ENCODE results near the gene VAV1. TPM values are rescaled to one million over a fixed set of nuclear protein-coding genes. Genes with fewer than 3 reads are reported as not detected.

Gene VAV1
- total and polyA plus RNA-seq, 9 donors, result 0.71 to 5.0 (median 2.0) TPM

DNA sequence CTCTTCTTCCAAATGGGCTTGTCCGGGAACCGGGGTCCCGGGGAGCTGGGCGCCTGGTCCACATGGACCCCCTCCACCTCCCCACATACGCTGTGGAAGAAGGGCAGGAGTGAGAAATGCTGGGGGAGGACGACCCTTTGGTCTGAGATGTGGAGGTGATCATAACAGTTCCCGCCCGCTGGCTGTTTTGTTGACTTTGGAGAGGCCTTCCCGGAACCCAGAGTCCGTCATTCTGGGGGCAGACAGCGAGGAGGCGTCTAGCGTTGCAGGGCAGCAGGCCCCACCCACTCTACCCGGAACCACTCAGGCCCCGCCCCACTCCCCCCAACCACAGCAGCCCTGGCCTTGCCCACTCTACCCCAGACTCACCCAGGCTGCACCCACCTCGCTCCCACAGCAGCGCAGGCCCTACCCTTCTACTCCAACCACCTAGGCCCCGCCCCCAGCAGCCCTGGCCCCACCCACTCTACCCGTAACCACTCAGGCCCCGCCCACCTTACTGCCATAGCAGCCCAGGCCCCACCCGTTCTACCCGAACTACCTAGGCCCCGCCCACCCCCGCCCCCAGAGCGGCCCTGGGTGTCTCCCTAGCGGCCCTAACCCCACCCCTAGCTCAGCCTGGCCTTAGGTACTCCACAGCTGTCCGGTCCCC is 42.2 kb upstream of the VAV1 start:
- WGBS, 3 donors, result 39 to 43% (median 40%) methylated on average over 24 to 27 of the region's 27 CpGs
- DNase-seq, result peak; percentile 89 to 98 (median 95)
- Histone ChIP-seq H3K9me3 (no peaks in the 10 kb centered on the region), H3K36me3 (no peaks in the 10 kb centered on the region), H3K27ac (peak overlapping the region in 1 of 2 donors; percentile 88), H3K4me1 (ENCODE audit: insufficient read depth) (peaks cover 2% of the 10 kb centered on the region), H3K4me3 (peak overlapping the region; percentile 21), H3K27me3 (no peaks in the 10 kb centered on the region)
- intact Hi-C loops (cut with DNase I), result no loop called here
- TF ChIP-seq, protein P1, sequence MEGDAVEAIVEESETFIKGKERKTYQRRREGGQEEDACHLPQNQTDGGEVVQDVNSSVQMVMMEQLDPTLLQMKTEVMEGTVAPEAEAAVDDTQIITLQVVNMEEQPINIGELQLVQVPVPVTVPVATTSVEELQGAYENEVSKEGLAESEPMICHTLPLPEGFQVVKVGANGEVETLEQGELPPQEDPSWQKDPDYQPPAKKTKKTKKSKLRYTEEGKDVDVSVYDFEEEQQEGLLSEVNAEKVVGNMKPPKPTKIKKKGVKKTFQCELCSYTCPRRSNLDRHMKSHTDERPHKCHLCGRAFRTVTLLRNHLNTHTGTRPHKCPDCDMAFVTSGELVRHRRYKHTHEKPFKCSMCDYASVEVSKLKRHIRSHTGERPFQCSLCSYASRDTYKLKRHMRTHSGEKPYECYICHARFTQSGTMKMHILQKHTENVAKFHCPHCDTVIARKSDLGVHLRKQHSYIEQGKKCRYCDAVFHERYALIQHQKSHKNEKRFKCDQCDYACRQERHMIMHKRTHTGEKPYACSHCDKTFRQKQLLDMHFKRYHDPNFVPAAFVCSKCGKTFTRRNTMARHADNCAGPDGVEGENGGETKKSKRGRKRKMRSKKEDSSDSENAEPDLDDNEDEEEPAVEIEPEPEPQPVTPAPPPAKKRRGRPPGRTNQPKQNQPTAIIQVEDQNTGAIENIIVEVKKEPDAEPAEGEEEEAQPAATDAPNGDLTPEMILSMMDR (IDR thresholded peaks at IDR 0.05), result no peak
- TF ChIP-seq POLR2A (IDR thresholded peaks at IDR 0.05), result no peak
- no peak for TF ChIP-seq EP300 (IDR thresholded peaks at IDR 0.05)

DNA sequence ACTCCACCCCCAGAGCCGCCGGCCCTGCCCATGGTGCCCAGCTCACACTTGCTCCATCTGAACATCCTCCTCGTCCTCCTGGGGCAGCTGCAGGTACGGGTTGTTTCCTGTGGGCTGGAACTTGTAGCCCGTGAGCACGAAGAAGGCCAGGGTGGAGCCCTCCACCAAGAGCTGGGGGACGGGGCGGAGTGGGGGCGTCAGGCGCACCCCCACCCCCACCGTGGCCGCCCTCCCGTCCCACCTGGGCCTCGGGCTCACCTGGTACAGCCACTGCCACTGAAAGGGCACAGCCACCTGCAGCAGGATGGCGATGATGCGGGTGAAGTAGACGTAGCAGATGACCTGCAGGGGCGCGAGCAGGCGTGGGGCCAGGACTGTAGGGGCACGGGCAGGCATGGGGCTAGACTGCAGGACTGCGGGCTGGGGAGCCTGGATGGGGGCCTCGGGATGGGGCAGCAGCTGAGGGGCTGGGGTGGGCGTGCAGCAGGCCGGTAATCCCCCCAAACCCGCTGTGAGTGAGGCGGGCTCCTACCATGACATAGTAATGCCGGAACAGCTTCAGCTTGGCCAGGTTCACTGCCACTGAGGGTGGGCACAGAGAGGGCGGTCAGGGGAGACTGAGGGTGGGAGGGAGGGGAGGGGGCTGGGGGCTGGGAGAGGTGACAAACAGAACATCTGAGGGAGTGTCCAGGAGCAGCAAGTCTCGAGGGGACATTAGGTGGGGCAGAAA is 41.4 kb upstream of the VAV1 start:
- Histone ChIP-seq H3K9me3 (no peaks in the 10 kb centered on the region), H3K4me1 (ENCODE audit: insufficient read depth) (peaks cover 5% of the 10 kb centered on the region), H3K27ac (peak overlapping the region in 1 of 2 donors; percentile 88), H3K4me3 (no peak overlapping the region), H3K36me3 (no peaks in the 10 kb centered on the region), H3K27me3 (no peaks in the 10 kb centered on the region)
- 81 to 88% (median 85%) methylated on average over 30 of the region's 30 CpGs for WGBS, 3 donors
- DNase-seq, result peak in 2 of 5 donors; percentile 55 to 71
- intact Hi-C loops (cut with DNase I), result no loop called here
- no peak for TF ChIP-seq POLR2A (IDR thresholded peaks at IDR 0.05)
- no peak for TF ChIP-seq EP300 (IDR thresholded peaks at IDR 0.05)
- TF ChIP-seq, protein P1 (IDR thresholded peaks at IDR 0.05), result no peak

DNA sequence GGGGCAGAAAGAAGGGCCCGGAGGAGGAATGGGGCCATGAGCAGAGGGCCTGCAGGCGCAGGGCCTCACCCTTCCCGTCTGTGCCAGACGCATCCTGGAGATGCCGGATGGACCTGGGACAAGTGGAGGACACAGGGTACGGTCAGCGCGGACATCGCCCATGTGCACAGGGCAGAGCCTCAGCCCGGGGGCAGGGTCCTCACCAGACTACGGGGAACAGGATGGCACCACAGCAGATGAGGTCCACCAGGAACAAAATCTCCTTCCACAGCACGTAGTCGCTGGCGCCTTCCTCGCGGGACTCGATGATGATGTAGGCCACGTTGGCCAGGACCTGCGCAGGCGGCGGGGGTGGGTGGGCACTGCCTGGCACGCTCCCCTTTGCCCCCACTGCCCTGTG is 40.7 kb upstream of the VAV1 start:
- Histone ChIP-seq H3K36me3 (no peaks in the 10 kb centered on the region), H3K9me3 (no peaks in the 10 kb centered on the region), H3K27ac (no peak overlapping the region), H3K4me1 (ENCODE audit: insufficient read depth) (peaks cover 6% of the 10 kb centered on the region), H3K27me3 (no peaks in the 10 kb centered on the region), H3K4me3 (no peak overlapping the region)
- WGBS, 3 donors, result 87 to 93% (median 90%) methylated on average over 22 of the region's 22 CpGs
- intact Hi-C loops (cut with DNase I), result no loop called here
- DNase-seq, result no peak
- TF ChIP-seq, protein P1 (IDR thresholded peaks at IDR 0.05), result no peak
- TF ChIP-seq POLR2A (IDR thresholded peaks at IDR 0.05) (no peak), EP300 (IDR thresholded peaks at IDR 0.05) (no peak)

DNA sequence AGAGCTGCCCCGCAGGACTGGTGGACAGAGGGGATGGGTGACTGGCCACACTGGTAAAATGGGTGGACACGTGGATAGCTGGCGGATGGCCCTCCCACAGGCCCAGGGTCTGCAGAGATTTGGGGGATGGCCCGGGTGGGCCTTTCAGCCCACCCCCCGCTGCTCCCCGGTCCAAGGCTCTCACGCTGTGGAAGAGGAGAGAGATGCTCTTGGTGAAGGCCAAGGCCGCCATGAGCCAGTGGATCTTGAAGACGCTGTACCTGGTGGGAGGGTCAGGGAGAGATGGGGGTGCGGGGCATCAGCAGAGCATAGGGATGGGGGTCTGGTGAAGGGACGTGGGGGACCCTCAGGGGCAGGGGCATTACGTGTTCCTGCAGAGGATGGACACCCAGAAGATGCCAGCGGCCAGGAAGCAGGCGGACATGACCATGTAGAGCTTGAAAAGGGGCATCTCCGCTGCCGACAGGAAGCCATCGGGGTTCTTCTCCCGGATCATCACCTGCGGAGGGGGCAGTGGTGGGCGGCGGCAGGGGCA is 39.6 kb upstream of the VAV1 start:
- WGBS, 3 donors, result 83 to 90% (median 89%) methylated on average over 21 of the region's 21 CpGs
- no peak overlapping the region for H3K27ac ChIP-seq
- peak in 1 of 5 donors; percentile 28 for DNase-seq
- peaks cover 6% of the 10 kb centered on the region for H3K4me1 ChIP-seq (ENCODE audit: insufficient read depth)
- H3K9me3 ChIP-seq, result no peaks in the 10 kb centered on the region
- H3K4me3 ChIP-seq, result no peak overlapping the region
- no peaks in the 10 kb centered on the region for H3K27me3 ChIP-seq
- TF ChIP-seq, protein P1 (IDR thresholded peaks at IDR 0.05), result no peak
- no peak for TF ChIP-seq EP300 (IDR thresholded peaks at IDR 0.05)
- TF ChIP-seq POLR2A (IDR thresholded peaks at IDR 0.05), result no peak
- intact Hi-C loops (cut with DNase I), result no loop called here
- H3K36me3 ChIP-seq, result no peaks in the 10 kb centered on the region

All from ovary (tissue), 9 donors.